Measurements from ENCODE around the gene LPP. TPM values are rescaled to one million over a fixed set of nuclear protein-coding genes. Genes with fewer than 3 reads are reported as not detected.

The LPP gene
- total RNA-seq, 2 donors from 2014 or later: 1,568 to 1,607 TPM

DNA sequence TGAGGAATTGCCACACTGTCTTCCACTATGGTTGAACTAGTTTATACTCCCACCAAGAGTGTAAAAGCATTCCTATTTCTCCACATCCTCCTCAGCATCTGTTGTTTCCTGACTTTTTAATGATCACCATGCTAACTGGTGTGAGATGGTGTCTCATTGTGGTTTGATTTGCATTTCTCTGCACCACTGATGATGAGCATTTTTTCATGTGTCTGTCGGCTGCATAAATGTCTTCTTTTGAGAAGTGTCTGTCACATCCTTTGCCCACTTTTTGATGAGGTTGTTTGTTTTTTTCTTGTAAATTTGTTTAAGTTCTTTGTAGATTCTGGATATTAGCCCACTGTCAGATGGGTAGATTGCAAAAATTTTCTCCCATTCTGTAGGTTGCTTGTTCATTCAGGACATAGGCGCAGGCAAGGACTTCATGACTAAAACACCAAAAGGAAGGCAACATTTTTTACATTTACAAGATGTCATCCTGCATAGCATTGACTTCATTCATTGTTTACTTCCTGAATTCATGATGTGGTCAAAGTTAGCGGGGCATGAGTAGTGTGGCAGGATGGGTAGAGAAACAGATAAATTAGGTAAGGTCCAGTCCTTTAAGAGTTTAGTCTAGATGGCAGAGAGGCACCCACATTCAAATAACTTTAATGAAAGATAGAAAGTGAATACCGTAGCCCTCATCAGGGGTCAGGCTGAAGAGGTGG is 45.1 kb upstream of the LPP start:
- Histone ChIP-seq H3K36me3 (no peaks in the 10 kb centered on the region), H3K9me3 (no peaks in the 10 kb centered on the region), H3K4me1 (ENCODE audit: control insufficient read depth in 1 of 2, low read depth in 2 of 2) (no peaks in the 10 kb centered on the region), H3K27me3 (replicated peaks; ENCODE audit: insufficient read depth) (no peaks in the 10 kb centered on the region), H3K4me3 (no peak overlapping the region), H3K27ac (no peak overlapping the region)
- ATAC-seq (ENCODE audit: insufficient number of reproducible peaks, low FRiP score, low read depth) (no peak), DNase-seq (ENCODE audit: low spot score) (no peak)
- TF ChIP-seq, protein P1, sequence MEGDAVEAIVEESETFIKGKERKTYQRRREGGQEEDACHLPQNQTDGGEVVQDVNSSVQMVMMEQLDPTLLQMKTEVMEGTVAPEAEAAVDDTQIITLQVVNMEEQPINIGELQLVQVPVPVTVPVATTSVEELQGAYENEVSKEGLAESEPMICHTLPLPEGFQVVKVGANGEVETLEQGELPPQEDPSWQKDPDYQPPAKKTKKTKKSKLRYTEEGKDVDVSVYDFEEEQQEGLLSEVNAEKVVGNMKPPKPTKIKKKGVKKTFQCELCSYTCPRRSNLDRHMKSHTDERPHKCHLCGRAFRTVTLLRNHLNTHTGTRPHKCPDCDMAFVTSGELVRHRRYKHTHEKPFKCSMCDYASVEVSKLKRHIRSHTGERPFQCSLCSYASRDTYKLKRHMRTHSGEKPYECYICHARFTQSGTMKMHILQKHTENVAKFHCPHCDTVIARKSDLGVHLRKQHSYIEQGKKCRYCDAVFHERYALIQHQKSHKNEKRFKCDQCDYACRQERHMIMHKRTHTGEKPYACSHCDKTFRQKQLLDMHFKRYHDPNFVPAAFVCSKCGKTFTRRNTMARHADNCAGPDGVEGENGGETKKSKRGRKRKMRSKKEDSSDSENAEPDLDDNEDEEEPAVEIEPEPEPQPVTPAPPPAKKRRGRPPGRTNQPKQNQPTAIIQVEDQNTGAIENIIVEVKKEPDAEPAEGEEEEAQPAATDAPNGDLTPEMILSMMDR (IDR thresholded peaks at IDR 0.05): no peak

DNA sequence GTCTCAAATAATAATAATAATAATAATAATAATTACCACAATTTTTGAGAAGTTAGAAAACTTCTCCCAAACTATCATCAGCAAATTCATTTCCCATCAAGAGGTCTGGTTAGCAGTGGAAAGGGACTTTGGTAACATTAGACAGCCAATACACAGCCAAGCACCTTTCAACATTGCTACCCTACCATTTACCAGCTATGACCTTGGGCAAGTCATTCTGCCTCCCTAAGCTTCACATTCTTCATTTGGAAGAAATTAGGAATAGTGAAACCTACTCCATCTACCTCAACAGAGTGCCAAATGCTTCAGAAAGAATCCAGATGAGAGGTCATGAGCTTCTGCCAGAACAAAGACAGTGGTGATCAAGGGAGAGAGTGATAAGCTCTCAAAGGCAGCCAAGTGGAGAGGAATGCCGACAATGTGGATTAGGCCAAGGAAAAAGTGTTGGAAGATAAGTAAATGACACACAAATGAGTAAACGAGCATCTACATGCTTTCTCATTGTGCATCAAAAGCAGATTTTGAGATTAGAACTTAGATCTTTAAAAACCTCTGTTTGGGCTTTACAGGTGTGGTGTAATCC is 42.9 kb upstream of the LPP start:
- no peak for DNase-seq (ENCODE audit: low spot score)
- Histone ChIP-seq H3K4me3 (no peak overlapping the region), H3K36me3 (no peaks in the 10 kb centered on the region), H3K9me3 (no peaks in the 10 kb centered on the region), H3K27me3 (replicated peaks; ENCODE audit: insufficient read depth) (no peaks in the 10 kb centered on the region), H3K27ac (no peak overlapping the region), H3K4me1 (ENCODE audit: control insufficient read depth in 1 of 2, low read depth in 2 of 2) (no peaks in the 10 kb centered on the region)
- TF ChIP-seq, protein P1 (IDR thresholded peaks at IDR 0.05): no peak
- no peak for ATAC-seq (ENCODE audit: insufficient number of reproducible peaks, low FRiP score, low read depth)

DNA sequence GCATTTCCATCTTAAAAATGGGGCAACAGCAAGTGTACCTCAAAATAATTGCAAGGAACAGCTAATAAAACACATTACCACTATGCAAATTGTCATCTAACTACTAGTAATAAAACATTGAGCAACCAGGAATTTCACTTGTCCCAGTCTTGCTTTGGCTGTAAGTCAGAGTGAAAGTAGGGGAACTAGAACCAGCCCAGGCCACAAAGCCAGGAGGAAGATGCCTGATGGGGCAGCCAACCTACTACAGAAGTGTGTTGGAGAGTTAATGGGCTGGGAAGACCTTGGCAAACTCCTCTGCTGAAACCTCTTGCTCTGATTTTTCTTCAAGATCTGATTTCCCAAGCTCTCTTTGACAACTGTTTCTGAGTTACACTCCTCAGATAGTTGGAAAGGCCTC is 40.2 kb upstream of the LPP start:
- H3K4me3 ChIP-seq: no peak overlapping the region
- no peaks in the 10 kb centered on the region for H3K36me3 ChIP-seq
- TF ChIP-seq, protein P1 (IDR thresholded peaks at IDR 0.05): no peak
- DNase-seq (ENCODE audit: low spot score): no peak
- no peaks in the 10 kb centered on the region for H3K27me3 ChIP-seq (replicated peaks; ENCODE audit: insufficient read depth)
- no peak for ATAC-seq (ENCODE audit: insufficient number of reproducible peaks, low FRiP score, low read depth)
- no peak overlapping the region for H3K27ac ChIP-seq
- no peaks in the 10 kb centered on the region for H3K4me1 ChIP-seq (ENCODE audit: control insufficient read depth in 1 of 2, low read depth in 2 of 2)
- no peaks in the 10 kb centered on the region for H3K9me3 ChIP-seq

DNA sequence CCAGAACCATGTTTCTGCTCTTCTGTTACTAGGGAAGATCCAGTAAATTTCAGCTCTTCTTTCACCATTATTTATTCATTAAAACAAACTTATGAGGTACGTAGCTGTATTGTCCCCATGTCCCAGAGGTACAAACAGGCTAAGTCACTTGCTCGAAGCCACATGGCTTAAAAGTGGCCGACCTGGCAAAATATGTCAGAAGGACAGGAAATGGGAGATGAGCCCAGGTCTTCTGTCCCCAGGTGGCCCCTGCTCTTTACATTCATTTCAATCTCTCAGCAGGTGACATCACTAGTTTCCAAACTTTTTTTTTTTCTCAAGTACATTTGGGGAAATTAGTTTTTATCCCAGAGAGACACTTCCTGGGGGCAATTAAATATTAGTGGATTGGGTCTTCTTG is 34.1 kb upstream of the LPP start:
- TF ChIP-seq, protein P1 (IDR thresholded peaks at IDR 0.05): no peak
- Histone ChIP-seq H3K27ac (no peak overlapping the region), H3K9me3 (no peaks in the 10 kb centered on the region), H3K27me3 (replicated peaks; ENCODE audit: insufficient read depth) (no peaks in the 10 kb centered on the region), H3K36me3 (no peaks in the 10 kb centered on the region), H3K4me1 (ENCODE audit: control insufficient read depth in 1 of 2, low read depth in 2 of 2) (peaks cover 0 to 5% of the 10 kb centered on the region in 2 donors), H3K4me3 (no peak overlapping the region)
- ATAC-seq (ENCODE audit: insufficient number of reproducible peaks, low FRiP score, low read depth) (no peak), DNase-seq (ENCODE audit: low spot score) (no peak)

DNA sequence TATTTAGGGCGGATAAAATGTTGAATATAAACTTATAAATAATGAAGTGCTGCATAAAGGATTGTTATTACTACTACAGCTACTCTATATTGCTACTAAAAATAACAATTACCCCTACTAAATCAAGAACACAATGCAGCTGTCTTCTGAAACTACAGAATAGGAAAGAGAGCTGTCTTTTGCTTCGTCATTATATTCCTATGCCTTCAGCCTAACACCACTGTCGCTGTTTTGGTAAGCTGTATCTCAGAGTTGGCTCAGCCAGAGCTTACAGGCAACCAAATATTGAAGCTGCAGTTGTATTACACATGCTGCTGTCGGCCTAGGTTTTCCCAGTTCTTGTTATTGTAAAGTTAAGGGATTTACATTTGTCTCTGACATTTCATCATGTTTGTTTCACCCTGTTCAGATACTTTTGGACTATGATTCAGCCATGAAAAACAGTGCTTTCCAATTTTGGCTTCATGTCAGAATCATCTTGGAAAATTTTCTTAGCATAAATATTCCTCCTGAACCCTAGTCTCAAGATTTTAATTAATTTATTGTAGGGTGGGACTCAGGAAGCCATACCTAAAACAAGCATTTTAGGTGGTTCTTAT is 31.3 kb upstream of the LPP start:
- Histone ChIP-seq H3K27me3 (replicated peaks; ENCODE audit: insufficient read depth) (no peaks in the 10 kb centered on the region), H3K36me3 (no peaks in the 10 kb centered on the region), H3K4me1 (ENCODE audit: control insufficient read depth in 1 of 2, low read depth in 2 of 2) (peaks cover 0 to 28% of the 10 kb centered on the region in 2 donors), H3K27ac (no peak overlapping the region), H3K4me3 (no peak overlapping the region), H3K9me3 (no peaks in the 10 kb centered on the region)
- DNase-seq (ENCODE audit: low spot score) (no peak), ATAC-seq (ENCODE audit: insufficient number of reproducible peaks, low FRiP score, low read depth) (no peak)
- TF ChIP-seq, protein P1 (IDR thresholded peaks at IDR 0.05): no peak
